Liver (tissue), 9 donors: ENCODE results near the gene ABCB6. TPM values are rescaled to one million over a fixed set of nuclear protein-coding genes. Genes with fewer than 3 reads are reported as not detected.

Experiments used
- DNase-seq: peaks from one replicate; pipeline ENCODE4 v3.0.0-alpha.2; 2017; ENCODE audit warnings: low spot score
- H3K27ac ChIP-seq, 2 donors: one replicate each; pipeline ENCODE4 v1.7.0; 2013; ENCODE audit warnings: inconsistent platforms in 2 of 2, low read length in 2 of 2, control low read depth in 1 of 2, low read depth in 1 of 2, mild to moderate bottlenecking in 1 of 2
- H3K27me3 ChIP-seq, 4 donors: one replicate each; pipeline versions ENCODE4 v1.6.1 to v1.7.0; 2013; ENCODE audit warnings: low read length in 3 of 4, inconsistent platforms in 1 of 4, mild to moderate bottlenecking in 1 of 4, moderate library complexity in 1 of 4; ENCODE audit not compliant: control insufficient read depth in 4 of 4, insufficient read depth in 4 of 4
- H3K36me3 ChIP-seq, 4 donors: one replicate each; pipeline versions ENCODE4 v1.6.1 to v1.7.0; 2013; ENCODE audit warnings: low read length in 3 of 4, mild to moderate bottlenecking in 3 of 4, low read depth in 1 of 4, moderate library complexity in 1 of 4; ENCODE audit not compliant: control insufficient read depth in 4 of 4, insufficient read depth in 3 of 4
- H3K4me1 ChIP-seq, 4 donors: one replicate each; pipeline versions ENCODE4 v1.6.1 to v1.7.0; 2013; ENCODE audit warnings: low read length in 3 of 4, mild to moderate bottlenecking in 3 of 4, moderate library complexity in 1 of 4; ENCODE audit not compliant: control insufficient read depth in 4 of 4, insufficient read depth in 4 of 4
- H3K4me3 ChIP-seq, 3 donors: one replicate each; pipeline versions ENCODE4 v1.6.1 to v1.7.0; 2013; ENCODE audit warnings: low read length in 3 of 3, control low read depth in 1 of 3, low read depth in 1 of 3, mild to moderate bottlenecking in 1 of 3
- H3K9ac ChIP-seq, 2 donors: one replicate each; pipeline ENCODE4 v1.7.0; 2013; ENCODE audit warnings: low read length in 2 of 2, mild to moderate bottlenecking in 2 of 2, moderate library complexity in 2 of 2, control low read depth in 1 of 2, low read depth in 1 of 2
- H3K9me3 ChIP-seq, 4 donors: one replicate each; pipeline versions ENCODE4 v1.6.1 to v1.7.0; 2013; ENCODE audit warnings: low read length in 3 of 4; ENCODE audit not compliant: control insufficient read depth in 4 of 4
- CTCF ChIP-seq: fragments of 150-350 bp; IDR thresholded peaks from 2 replicates; pipeline ENCODE4 v1.5.1; 2017; ENCODE audit warnings: improper control_type of control experiment, low read depth, low read length; ENCODE audit not compliant: missing input control
- EGR1 ChIP-seq, 2 donors: IDR thresholded peaks; 2 replicates each; pipeline ENCODE4 v1.6.1; 2016 to 2018; ENCODE audit warnings: antibody characterized with exemption in 2 of 2, low read depth in 2 of 2
- FOXA1 ChIP-seq: IDR thresholded peaks from 2 replicates; pipeline ENCODE4 v1.6.1; 2016; ENCODE audit warnings: antibody characterized with exemption
- FOXA2 ChIP-seq: IDR thresholded peaks from 2 replicates; pipeline ENCODE4 v1.6.1; 2016; ENCODE audit warnings: antibody characterized with exemption
- GABPA ChIP-seq, 2 donors: IDR thresholded peaks in 1 of 2; conservative IDR thresholded peaks in 1 of 2; 2 replicates each; pipeline ENCODE4 v1.6.1; 2016; ENCODE audit warnings: antibody characterized with exemption in 2 of 2, mild to moderate bottlenecking in 1 of 2, moderate library complexity in 1 of 2
- HNF4G ChIP-seq: IDR thresholded peaks from 2 replicates; pipeline ENCODE4 v1.6.1; 2016; ENCODE audit warnings: antibody characterized with exemption
- JUND ChIP-seq, 2 donors: IDR thresholded peaks; 2 replicates each; pipeline ENCODE4 v1.6.1; 2016; ENCODE audit warnings: antibody characterized with exemption in 2 of 2
- NR2F2 ChIP-seq: IDR thresholded peaks from 2 replicates; pipeline ENCODE4 v1.6.1; 2016; ENCODE audit warnings: antibody characterized with exemption
- RAD21 ChIP-seq, 2 donors: IDR thresholded peaks; 2 replicates each; pipeline ENCODE4 v1.6.1; 2016; ENCODE audit warnings: antibody characterized with exemption in 2 of 2, mild to moderate bottlenecking in 2 of 2
- REST ChIP-seq: IDR thresholded peaks from 2 replicates; pipeline ENCODE4 v1.6.1; 2016; ENCODE audit warnings: antibody characterized with exemption, mild to moderate bottlenecking
- RXRA ChIP-seq, 2 donors: IDR thresholded peaks; 2 replicates each; pipeline ENCODE4 v1.6.1; 2017 to 2018; ENCODE audit warnings: antibody characterized with exemption in 2 of 2, mild to moderate bottlenecking in 1 of 2
- SP1 ChIP-seq: IDR thresholded peaks from 2 replicates; pipeline ENCODE4 v1.6.1; 2018; ENCODE audit warnings: antibody characterized with exemption, mild to moderate bottlenecking
- TAF1 ChIP-seq: conservative IDR thresholded peaks from 2 replicates; pipeline ENCODE4 v1.6.1; 2016; ENCODE audit warnings: antibody characterized with exemption, mild to moderate bottlenecking
- YY1 ChIP-seq: IDR thresholded peaks from 2 replicates; pipeline ENCODE4 v1.6.1; 2016; ENCODE audit warnings: antibody characterized with exemption, mild to moderate bottlenecking
- ZBTB33 ChIP-seq: IDR thresholded peaks from 2 replicates; pipeline ENCODE4 v1.6.1; 2016; ENCODE audit warnings: antibody characterized with exemption
- WGBS: extraction: QIAGEN DNeasy Blood & Tissue Kit; methylation state at CpG from one replicate; pipeline ENCODE4 v1.1.7; 2013; 5-methylcytosine and 5-hydroxymethylcytosine counted together
- polyA plus RNA-seq, 2 donors: library from polyadenylated mRNA; stranded (reverse) in 1 of 2; unstranded in 1 of 2; fragments of 200-250 nt in 1 of 2; fragments of >200 nt in 1 of 2; fragmentation: Nextera tagmentation in 1 of 2; extraction: Ambion mirVana in 1 of 2; gene quantifications; one replicate each; pipeline versions ENCODE4 v1.2.1 to v1.2.3, GENCODE V29; 2013 to 2015
- total RNA-seq, 2 donors: library from RNA; depleted of rRNA; stranded (reverse); fragments of >200 nt; gene quantifications; one replicate each; pipeline ENCODE4 v1.2.3, GENCODE V29; 2014
- TF ChIP-seq, protein P1 (sequence below): IDR thresholded peaks from 2 replicates; pipeline ENCODE4 v1.6.1; 2016; ENCODE audit warnings: antibody characterized with exemption
- TF ChIP-seq, protein P2 (sequence below): IDR thresholded peaks from 2 replicates; pipeline ENCODE4 v1.6.1; 2016; ENCODE audit warnings: antibody characterized with exemption
- donor health status: healthy.
- donor health status: healthy.
- donor health status: healthy.
- donor health status: healthy.
- donor health status: healthy.

The ABCB6 gene
- total and polyA plus RNA-seq, 4 donors: 19.0 to 96.1 (median 47.8) TPM

- TF ChIP-seq GABPA (IDR thresholded peaks at IDR 0.05 in 1 of 2, conservative IDR thresholded peaks at IDR 0.05 in 1 of 2) (no peak), YY1 (no peak), EGR1 (IDR thresholded peaks at IDR 0.05; ENCODE audit: low read depth in 2 of 2) (no peak), TAF1 (no peak), HNF4G (no peak), SP1 (no peak), NR2F2 (no peak), JUND (IDR thresholded peaks at IDR 0.05) (no peak), FOXA2 (no peak), FOXA1 (no peak), REST (no peak), ZBTB33 (no peak), CTCF (no peak), RAD21 (IDR thresholded peaks at IDR 0.05) (no peak), RXRA (IDR thresholded peaks at IDR 0.05) (no peak)
- TF ChIP-seq, protein P1, sequence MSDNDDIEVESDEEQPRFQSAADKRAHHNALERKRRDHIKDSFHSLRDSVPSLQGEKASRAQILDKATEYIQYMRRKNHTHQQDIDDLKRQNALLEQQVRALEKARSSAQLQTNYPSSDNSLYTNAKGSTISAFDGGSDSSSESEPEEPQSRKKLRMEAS: no peak
- TF ChIP-seq, protein P2, sequence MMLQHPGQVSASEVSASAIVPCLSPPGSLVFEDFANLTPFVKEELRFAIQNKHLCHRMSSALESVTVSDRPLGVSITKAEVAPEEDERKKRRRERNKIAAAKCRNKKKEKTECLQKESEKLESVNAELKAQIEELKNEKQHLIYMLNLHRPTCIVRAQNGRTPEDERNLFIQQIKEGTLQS: no peak
- H3K9me3 ChIP-seq: no peaks in the 10 kb centered on the region
- 19% methylated on average over 49 of the region's 49 CpGs for WGBS
- H3K9ac ChIP-seq: peak within 1 kb of the TSS; percentile 65 to 83
- peak within 1 kb of the TSS; percentile 63 to 86 (median 64) for H3K4me3 ChIP-seq
- DNase-seq: peak; percentile 48
- H3K36me3 ChIP-seq: peaks cover 0 to 3% (median 0%) of the 10 kb centered on the region in 4 donors
- peak within 1 kb of the TSS; percentile 65 to 79 for H3K27ac ChIP-seq
- no peaks in the 10 kb centered on the region for H3K27me3 ChIP-seq
- H3K4me1 ChIP-seq: peaks cover 14 to 49% (median 36%) of the 10 kb centered on the region in 4 donors
Measured at GRCh38 chr2:219252900-219253752, 34.4 kb upstream of the ABCB6 start, which contains the start of gene TUBA4B. TSS of gene TUBA4B (plus strand) at chr2:219253243. CDS start at chr2:219253408, 165 bp downstream.
